ENCODE measurements around the gene GPR84.

GRCh38 chr12:54377797-54378515 is 13.7 kb upstream of the GPR84 start:
- TF ChIP-seq CTCF (IDR thresholded peaks at IDR 0.05) (no peak), POLR2AphosphoS5 (IDR thresholded peaks at IDR 0.05; ENCODE audit: insufficient read depth in 1 of 2, low read depth in 1 of 2) (no peak)

Measured in vagina (tissue), 2 donors.